Measurements from ENCODE around the gene HIVEP2. TPM values are rescaled to one million over a fixed set of nuclear protein-coding genes. Genes with fewer than 3 reads are reported as not detected.
A peak's percentile ranks its signal among the peaks of the same experiment; 100 is the strongest.

The HIVEP2 gene
- total and polyA plus RNA-seq, 2 donors (not counting 1 experiment from before 2014, with no cell fraction given), result 5.0 to 14.4 TPM

GRCh38 chr6:142938510-142938909 is 6.5 kb downstream of the HIVEP2 start:
- Histone ChIP-seq H3K27me3 (ENCODE audit: control insufficient read depth, insufficient read depth, low read length) (no peaks in the 10 kb centered on the region), H3K4me3 (replicated peaks in 1 of 4; ENCODE audit: control extremely low read depth in 1 of 4, insufficient read depth in 1 of 4, low read depth in 3 of 4, low read length in 4 of 4) (peak overlapping the region in 1 of 4 experiments; percentile 19), H3K79me2 (ENCODE audit: control insufficient read depth, insufficient read depth, low read length) (peaks cover 86% of the 10 kb centered on the region), H3K27ac (ENCODE audit: insufficient read depth, low read length) (no peak overlapping the region), H3K9ac (ENCODE audit: insufficient read depth, low read length) (no peak overlapping the region), H4K20me1 (ENCODE audit: control insufficient read depth, extremely low read depth, insufficient read depth, low read length) (no peaks in the 10 kb centered on the region), H3K4me1 (ENCODE audit: control insufficient read depth, extremely low read depth, insufficient read depth, low read length) (peaks cover 5% of the 10 kb centered on the region), H3K4me2 (ENCODE audit: extremely low read depth, insufficient read depth, low read length) (peak overlapping the region; percentile 80), H2AFZ (ENCODE audit: low read length) (no peak overlapping the region), H3K36me3 (ENCODE audit: control insufficient read depth, insufficient read depth, low read length) (no peaks in the 10 kb centered on the region), H3K9me3 (ENCODE audit: control insufficient read depth, insufficient read depth, low read depth, low read length) (no peaks in the 10 kb centered on the region)
- no peak for DNase-seq (ENCODE audit: low read depth in 2 of 2)
- TF ChIP-seq EZH2 (IDR thresholded peaks at IDR 0.05; ENCODE audit: low read length, missing control alignments) (no peak), CTCF (conservative IDR thresholded peaks at IDR 0.05 in 1 of 2, IDR thresholded peaks at IDR 0.05 in 1 of 2; ENCODE audit: low read depth in 1 of 2, low read length in 2 of 2) (no peak)

- H3K36me3 ChIP-seq (ENCODE audit: control insufficient read depth, insufficient read depth, low read length), result no peaks in the 10 kb centered on the region
- H3K4me1 ChIP-seq (ENCODE audit: control insufficient read depth, extremely low read depth, insufficient read depth, low read length), result no peaks in the 10 kb centered on the region
- no peak overlapping the region for H3K9ac ChIP-seq (ENCODE audit: insufficient read depth, low read length)
- H3K27me3 ChIP-seq (ENCODE audit: control insufficient read depth, insufficient read depth, low read length), result no peaks in the 10 kb centered on the region
- peaks cover 82% of the 10 kb centered on the region for H3K79me2 ChIP-seq (ENCODE audit: control insufficient read depth, insufficient read depth, low read length)
- H2AFZ ChIP-seq (ENCODE audit: low read length), result no peak overlapping the region
- H3K27ac ChIP-seq (ENCODE audit: insufficient read depth, low read length), result no peak overlapping the region
- no peak overlapping the region for H3K4me3 ChIP-seq (replicated peaks in 1 of 4; ENCODE audit: control extremely low read depth in 1 of 4, insufficient read depth in 1 of 4, low read depth in 3 of 4, low read length in 4 of 4)
- no peak for DNase-seq (ENCODE audit: low read depth in 2 of 2)
- H3K4me2 ChIP-seq (ENCODE audit: extremely low read depth, insufficient read depth, low read length), result no peak overlapping the region
- TF ChIP-seq EZH2 (IDR thresholded peaks at IDR 0.05; ENCODE audit: low read length, missing control alignments), result no peak
- no peak for TF ChIP-seq CTCF (conservative IDR thresholded peaks at IDR 0.05 in 1 of 2, IDR thresholded peaks at IDR 0.05 in 1 of 2; ENCODE audit: low read depth in 1 of 2, low read length in 2 of 2)
- no peaks in the 10 kb centered on the region for H4K20me1 ChIP-seq (ENCODE audit: control insufficient read depth, extremely low read depth, insufficient read depth, low read length)
- no peaks in the 10 kb centered on the region for H3K9me3 ChIP-seq (ENCODE audit: control insufficient read depth, insufficient read depth, low read depth, low read length)
Measured at GRCh38 chr6:142937986-142938385, 7.0 kb downstream of the HIVEP2 start.

GRCh38 chr6:142935553-142936517 is 9.1 kb downstream of the HIVEP2 start:
- Histone ChIP-seq H3K9me3 (ENCODE audit: control insufficient read depth, insufficient read depth, low read depth, low read length) (no peaks in the 10 kb centered on the region), H3K79me2 (ENCODE audit: control insufficient read depth, insufficient read depth, low read length) (peaks cover 74% of the 10 kb centered on the region), H4K20me1 (ENCODE audit: control insufficient read depth, extremely low read depth, insufficient read depth, low read length) (no peaks in the 10 kb centered on the region), H3K27ac (ENCODE audit: insufficient read depth, low read length) (no peak overlapping the region), H2AFZ (ENCODE audit: low read length) (no peak overlapping the region), H3K27me3 (ENCODE audit: control insufficient read depth, insufficient read depth, low read length) (no peaks in the 10 kb centered on the region), H3K4me2 (ENCODE audit: extremely low read depth, insufficient read depth, low read length) (peak overlapping the region; percentile 67), H3K4me1 (ENCODE audit: control insufficient read depth, extremely low read depth, insufficient read depth, low read length) (no peaks in the 10 kb centered on the region), H3K36me3 (ENCODE audit: control insufficient read depth, insufficient read depth, low read length) (no peaks in the 10 kb centered on the region), H3K4me3 (replicated peaks in 1 of 4; ENCODE audit: control extremely low read depth in 1 of 4, insufficient read depth in 1 of 4, low read depth in 3 of 4, low read length in 4 of 4) (no peak overlapping the region), H3K9ac (ENCODE audit: insufficient read depth, low read length) (no peak overlapping the region)
- no peak for DNase-seq (ENCODE audit: low read depth in 2 of 2)
- TF ChIP-seq EZH2 (IDR thresholded peaks at IDR 0.05; ENCODE audit: low read length, missing control alignments) (no peak), CTCF (conservative IDR thresholded peaks at IDR 0.05 in 1 of 2, IDR thresholded peaks at IDR 0.05 in 1 of 2; ENCODE audit: low read depth in 1 of 2, low read length in 2 of 2) (no peak)

All from fibroblast of lung (primary cell).